ENCODE results near the gene ELMO1.

DNA sequence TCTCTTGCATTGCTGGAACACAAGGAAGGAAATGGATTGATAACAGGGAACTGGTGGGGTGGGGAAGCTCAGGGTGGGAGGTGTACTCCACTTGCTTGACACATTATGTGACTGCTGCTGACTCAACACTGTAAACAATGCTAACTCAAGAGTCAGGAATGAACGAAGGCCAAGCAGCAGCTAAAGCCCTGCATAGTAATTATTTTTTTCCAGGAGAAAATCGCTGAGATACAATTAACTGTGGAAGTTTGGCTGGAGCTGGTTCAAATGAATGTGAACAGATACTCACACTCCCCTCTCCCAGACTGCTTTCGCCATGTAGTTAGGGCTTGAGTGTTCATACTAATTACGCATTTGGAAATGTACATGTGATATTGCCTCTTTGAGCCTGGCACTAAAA lies 553.5 kb downstream of the ELMO1 start:
- TF ChIP-seq, protein P1, sequence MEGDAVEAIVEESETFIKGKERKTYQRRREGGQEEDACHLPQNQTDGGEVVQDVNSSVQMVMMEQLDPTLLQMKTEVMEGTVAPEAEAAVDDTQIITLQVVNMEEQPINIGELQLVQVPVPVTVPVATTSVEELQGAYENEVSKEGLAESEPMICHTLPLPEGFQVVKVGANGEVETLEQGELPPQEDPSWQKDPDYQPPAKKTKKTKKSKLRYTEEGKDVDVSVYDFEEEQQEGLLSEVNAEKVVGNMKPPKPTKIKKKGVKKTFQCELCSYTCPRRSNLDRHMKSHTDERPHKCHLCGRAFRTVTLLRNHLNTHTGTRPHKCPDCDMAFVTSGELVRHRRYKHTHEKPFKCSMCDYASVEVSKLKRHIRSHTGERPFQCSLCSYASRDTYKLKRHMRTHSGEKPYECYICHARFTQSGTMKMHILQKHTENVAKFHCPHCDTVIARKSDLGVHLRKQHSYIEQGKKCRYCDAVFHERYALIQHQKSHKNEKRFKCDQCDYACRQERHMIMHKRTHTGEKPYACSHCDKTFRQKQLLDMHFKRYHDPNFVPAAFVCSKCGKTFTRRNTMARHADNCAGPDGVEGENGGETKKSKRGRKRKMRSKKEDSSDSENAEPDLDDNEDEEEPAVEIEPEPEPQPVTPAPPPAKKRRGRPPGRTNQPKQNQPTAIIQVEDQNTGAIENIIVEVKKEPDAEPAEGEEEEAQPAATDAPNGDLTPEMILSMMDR (IDR thresholded peaks at IDR 0.05): no peak
- TF ChIP-seq ZFX (IDR thresholded peaks at IDR 0.05; ENCODE audit: borderline replicate concordance): no peak

All from 22Rv1 (cell line).